ENCODE measurements around the gene GFM2.
"Not testable (repeated sequence)": the region's sequence is repeated elsewhere in the genome, so short reads cannot be mapped to it uniquely, and the experiment has no call there.

GFM2 gene

GRCh38 chr5:74766849-74767578 lies at the start of gene GFM2, which contains the start of gene NSA2:
GFM2 (minus strand) TSS chr5:74767117; CDS start chr5:74763742, 3,375 bp downstream.
NSA2 (plus strand) TSS chr5:74767249; CDS start chr5:74767361, 112 bp downstream.
- DNase-seq (ENCODE audit: low spot score): peak; percentile 96

- DNase-seq (ENCODE audit: low spot score): no peak
Observed at GRCh38 chr5:74810915-74811314, 44.0 kb upstream of the GFM2 start.

- DNase-seq (ENCODE audit: low spot score): no peak
Observed at GRCh38 chr5:74801941-74802340, 35.0 kb upstream of the GFM2 start.

GRCh38 chr5:74801197-74801596 lies 34.3 kb upstream of the GFM2 start:
- DNase-seq (ENCODE audit: low spot score): no peak

GRCh38 chr5:74798977-74799911 lies 32.3 kb upstream of the GFM2 start:
- DNase-seq (ENCODE audit: low spot score): no peak

- not testable (repeated sequence) for DNase-seq (ENCODE audit: low spot score)
Observed at GRCh38 chr5:74791669-74792068, 24.8 kb upstream of the GFM2 start.

- no peak for DNase-seq (ENCODE audit: low spot score)
Observed at GRCh38 chr5:74787424-74787823, 20.5 kb upstream of the GFM2 start.

GRCh38 chr5:74786851-74787250 lies 19.9 kb upstream of the GFM2 start:
- no peak for DNase-seq (ENCODE audit: low spot score)

GRCh38 chr5:74778609-74779008 lies 11.7 kb upstream of the GFM2 start:
- no peak for DNase-seq (ENCODE audit: low spot score)

GRCh38 chr5:74772359-74772758 lies 5.4 kb upstream of the GFM2 start:
- DNase-seq (ENCODE audit: low spot score): no peak

- peak; percentile 52 for DNase-seq (ENCODE audit: low spot score)
Observed at GRCh38 chr5:74767579-74767913, 629 bp upstream of the GFM2 start.

GRCh38 chr5:74766418-74766848 lies 484 bp downstream of the GFM2 start:
- peak; percentile 60 for DNase-seq (ENCODE audit: low spot score)

- DNase-seq (ENCODE audit: low spot score): no peak
Observed at GRCh38 chr5:74765929-74766328, 988 bp downstream of the GFM2 start.

- no peak for DNase-seq (ENCODE audit: low spot score)
Observed at GRCh38 chr5:74765201-74765600, 1.7 kb downstream of the GFM2 start.

- no peak for DNase-seq (ENCODE audit: low spot score)
Observed at GRCh38 chr5:74763504-74763903, 3.4 kb downstream of the GFM2 start.

GRCh38 chr5:74762599-74762998 lies 4.3 kb downstream of the GFM2 start:
- peak; percentile 74 for DNase-seq (ENCODE audit: low spot score)

- no peak for DNase-seq (ENCODE audit: low spot score)
Observed at GRCh38 chr5:74761241-74761640, 5.7 kb downstream of the GFM2 start.

- DNase-seq (ENCODE audit: low spot score): not testable (repeated sequence)
Observed at GRCh38 chr5:74748742-74749141, 18.2 kb downstream of the GFM2 start.

GRCh38 chr5:74738406-74738805 lies 28.5 kb downstream of the GFM2 start:
- DNase-seq (ENCODE audit: low spot score): no peak

GRCh38 chr5:74736759-74737158 lies 30.2 kb downstream of the GFM2 start:
- DNase-seq (ENCODE audit: low spot score): no peak

GRCh38 chr5:74725331-74725730 lies 41.6 kb downstream of the GFM2 start:
- DNase-seq (ENCODE audit: low spot score): no peak

GRCh38 chr5:74722271-74722670 lies 44.6 kb downstream of the GFM2 start:
- DNase-seq (ENCODE audit: low spot score): no peak

- DNase-seq (ENCODE audit: low spot score): no peak
Observed at GRCh38 chr5:74717596-74717995, 49.3 kb downstream of the GFM2 start.
